HCT116 (cell line): Measurements from ENCODE around the gene B3GNT4. TPM values are rescaled to one million over a fixed set of nuclear protein-coding genes. Genes with fewer than 3 reads are reported as not detected.

Experiments used
- ATAC-seq: fragments of 200-7000 bp; cut with Tn5 transposase; 2 replicates; pipeline ENCODE4 v1.9.1; 2020; ENCODE audit warnings: mild to moderate bottlenecking, moderate library complexity
- BruUV-seq: library from RNA; stranded (reverse); fragments of 400-500 nt; replicated peaks from 2 replicates; lab custom pipeline; 2021; lab: Mats Ljungman, UMichigan
- CTCF ChIA-PET: fragments of 300-600 bp; sonication (Branson Sonifier 250); formaldehyde crosslinking; loops from one replicate; lab custom pipeline; 2021; ENCODE audit warnings: antibody characterized with exemption; lab: Charles Lee
- POLR2A ChIA-PET: fragments of 300-600, 350-600 bp; sonication (Branson Sonifier 250); formaldehyde crosslinking; loops from one replicate; lab custom pipeline; 2021; ENCODE audit warnings: antibody characterized with exemption; lab: Charles Lee
- RAD21 ChIA-PET, 2 experiments: fragments of 300-600 bp; sonication (Branson Sonifier 250); formaldehyde crosslinking; loops; one replicate each; lab custom pipeline; 2023; ENCODE audit warnings: low total read pairs in 2 of 2; ENCODE audit not compliant: uncharacterized antibody in 2 of 2, unreplicated experiment in 2 of 2, low non-redundant PET in 1 of 2; lab: Charles Lee
- DNase-seq: peaks from one replicate; pipeline ENCODE4 v3.0.0-alpha.2; 2010; ENCODE audit warnings: low read depth, low spot score
- H2AFZ ChIP-seq: fragments of 200-600 bp; shearing (Covaris generic), sonication (generic); 2 replicates; pipeline ENCODE4 v1.6.1; 2017; ENCODE audit warnings: low read depth, mixed run types, mixed read lengths, antibody characterized with exemption, low read length; ENCODE audit not compliant: poor library complexity, severe bottlenecking
- H3K27ac ChIP-seq: 2 replicates; pipeline ENCODE4 v1.5.1; 2012; ENCODE audit warnings: low read depth, low read length
- H3K27me3 ChIP-seq: fragments of 200-600 bp; sonication (generic); 2 replicates; pipeline ENCODE4 v1.6.1; 2016; ENCODE audit warnings: mixed run types, low read length, mixed read lengths; ENCODE audit not compliant: insufficient read depth
- H3K36me3 ChIP-seq, 2 experiments: fragments of 200-500 bp in 1 of 2; fragments of 200-600 bp in 1 of 2; sonication (Bioruptor generic) in 1 of 2; sonication (generic) in 1 of 2; 2 replicates each; pipeline versions ENCODE4 v1.5.1 to v1.6.1; 2014 to 2016; ENCODE audit warnings: low read length in 2 of 2, inconsistent platforms in 1 of 2, mixed read lengths in 1 of 2, mixed run types in 1 of 2; ENCODE audit not compliant: insufficient read depth in 2 of 2, control insufficient read depth in 1 of 2
- H3K4me1 ChIP-seq, 2 experiments: fragments of 200-600 bp in 1 of 2; sonication (generic) in 1 of 2; 2 replicates each; pipeline versions ENCODE4 v1.5.1 to v1.6.1; 2012 to 2017; ENCODE audit warnings: low read length in 2 of 2, inconsistent platforms in 1 of 2, mild to moderate bottlenecking in 1 of 2, mixed read lengths in 1 of 2, mixed run types in 1 of 2, moderate library complexity in 1 of 2; ENCODE audit not compliant: insufficient read depth in 2 of 2, control insufficient read depth in 1 of 2
- H3K4me2 ChIP-seq: fragments of 200-600 bp; sonication (generic); 2 replicates; pipeline ENCODE4 v1.6.1; 2017; ENCODE audit warnings: mixed run types, low read length, mixed read lengths
- H3K4me3 ChIP-seq, 2 experiments: fragments of 200-600 bp in 1 of 2; sonication (generic) in 1 of 2; replicated peaks in 1 of 2; 2 replicates each; pipeline ENCODE4 v1.5.1; 2011 to 2016; ENCODE audit warnings: low read length in 2 of 2, control low read depth in 1 of 2, low read depth in 1 of 2, mild to moderate bottlenecking in 1 of 2, mixed read lengths in 1 of 2, mixed run types in 1 of 2
- H3K79me2 ChIP-seq: fragments of 200-600 bp; sonication (generic); 2 replicates; pipeline ENCODE4 v1.6.1; 2017; ENCODE audit warnings: mild to moderate bottlenecking, mixed run types, low read length, moderate library complexity, mixed read lengths; ENCODE audit not compliant: insufficient read depth
- H3K9ac ChIP-seq: fragments of 200-600 bp; sonication (generic); 2 replicates; pipeline ENCODE4 v1.6.1; 2016; ENCODE audit warnings: low read length, mixed read lengths
- H3K9me2 ChIP-seq: fragments of 200-600 bp; sonication (generic), shearing (Covaris generic); 2 replicates; pipeline ENCODE4 v1.6.1; 2017; ENCODE audit warnings: mixed run types, mild to moderate bottlenecking, moderate library complexity; ENCODE audit not compliant: insufficient read depth
- H3K9me3 ChIP-seq, 2 experiments: fragments of 200-500 bp in 1 of 2; fragments of 200-600 bp in 1 of 2; sonication (Bioruptor generic) in 1 of 2; sonication (generic) in 1 of 2; 2 replicates each; pipeline ENCODE4 v1.6.1; 2014 to 2017; ENCODE audit warnings: low read length in 2 of 2, mixed read lengths in 2 of 2, inconsistent platforms in 1 of 2, low read depth in 1 of 2, mild to moderate bottlenecking in 1 of 2, mixed run types in 1 of 2, moderate library complexity in 1 of 2; ENCODE audit not compliant: control insufficient read depth in 1 of 2, insufficient read depth in 1 of 2
- H4K20me1 ChIP-seq: fragments of 200-600 bp; sonication (generic), shearing (Covaris generic); 2 replicates; pipeline ENCODE4 v1.6.1; 2017; ENCODE audit warnings: mixed run types, mild to moderate bottlenecking, moderate library complexity; ENCODE audit not compliant: insufficient read depth
- CEBPB ChIP-seq: IDR thresholded peaks from 2 replicates; pipeline ENCODE4 v1.6.1; 2012; ENCODE audit warnings: low read depth
- ELF1 ChIP-seq: IDR thresholded peaks from 2 replicates; pipeline ENCODE4 v1.6.1; 2012; ENCODE audit warnings: low read depth, borderline replicate concordance
- EZH2phosphoT487 ChIP-seq: fragments of 200-600 bp; IDR thresholded peaks from 2 replicates; pipeline ENCODE4 v1.6.1; 2018; ENCODE audit warnings: antibody characterized with exemption, borderline replicate concordance
- POLR2AphosphoS5 ChIP-seq: IDR thresholded peaks from 2 replicates; pipeline ENCODE4 v1.6.1; 2011; ENCODE audit warnings: mild to moderate bottlenecking, low read depth, low read length, moderate library complexity
- RAD21 ChIP-seq: IDR thresholded peaks from 2 replicates; pipeline ENCODE4 v1.6.1; 2012; ENCODE audit warnings: low read depth, mild to moderate bottlenecking
- REST ChIP-seq: IDR thresholded peaks from 2 replicates; pipeline ENCODE4 v1.6.1; 2012; ENCODE audit warnings: low read depth
- SIN3A ChIP-seq: IDR thresholded peaks from 2 replicates; pipeline ENCODE4 v1.6.1; 2012; ENCODE audit warnings: low read depth
- SRF ChIP-seq: IDR thresholded peaks from 2 replicates; pipeline ENCODE4 v1.6.1; 2012; ENCODE audit warnings: low read depth
- ZNF274 ChIP-seq: fragments of 200-500 bp; sonication (Bioruptor generic); IDR thresholded peaks from 2 replicates; pipeline ENCODE4 v1.6.1; 2014; ENCODE audit warnings: mild to moderate bottlenecking, low read depth, low read length, inconsistent platforms
- intact Hi-C: fragments of 100-400 bp; cut with micrococcal nuclease; formaldehyde crosslinking; loops from 2 replicates; pipeline ENCODE4 v1.10.0; 2022
- total RNA-seq: library from RNA; stranded (reverse); gene quantifications from one replicate; pipeline ENCODE4 v1.2.1, GENCODE V29; 2021; ENCODE audit not compliant: unreplicated experiment
- TF ChIP-seq, protein P1 (sequence below), 3 experiments: fragments of 200-600 bp in 1 of 3; sonication (generic) in 1 of 3; IDR thresholded peaks in 2 of 3; conservative IDR thresholded peaks in 1 of 3; 2 replicates each; pipeline ENCODE4 v1.5.1; 2012 to 2017; ENCODE audit warnings: low read depth in 2 of 3, low read length in 2 of 3, antibody characterized with exemption in 1 of 3, borderline replicate concordance in 1 of 3, control low read depth in 1 of 3, mild to moderate bottlenecking in 1 of 3, mixed read lengths in 1 of 3, mixed run types in 1 of 3, moderate library complexity in 1 of 3; ENCODE audit not compliant: insufficient read depth in 1 of 3

B3GNT4 gene
- total RNA-seq, 1 experiment from 2014 or later: 7.1 TPM

- POLR2A ChIA-PET: no interaction called here
- no peak overlapping the region for H2AFZ ChIP-seq
- H3K4me2 ChIP-seq: no peak overlapping the region
- DNase-seq (no peak), ATAC-seq (no peak)
- no peaks in the 10 kb centered on the region for H3K27me3 ChIP-seq
- no peaks in the 10 kb centered on the region for H3K36me3 ChIP-seq
- RAD21 ChIA-PET: no interaction called here
- CTCF ChIA-PET: no interaction called here
- BruUV-seq: no TSS peak
- no peaks in the 10 kb centered on the region for H3K79me2 ChIP-seq
- H3K4me3 ChIP-seq: no peak overlapping the region
- no peaks in the 10 kb centered on the region for H3K9me2 ChIP-seq
- intact Hi-C loops: no loop called here
- TF ChIP-seq, protein P1, sequence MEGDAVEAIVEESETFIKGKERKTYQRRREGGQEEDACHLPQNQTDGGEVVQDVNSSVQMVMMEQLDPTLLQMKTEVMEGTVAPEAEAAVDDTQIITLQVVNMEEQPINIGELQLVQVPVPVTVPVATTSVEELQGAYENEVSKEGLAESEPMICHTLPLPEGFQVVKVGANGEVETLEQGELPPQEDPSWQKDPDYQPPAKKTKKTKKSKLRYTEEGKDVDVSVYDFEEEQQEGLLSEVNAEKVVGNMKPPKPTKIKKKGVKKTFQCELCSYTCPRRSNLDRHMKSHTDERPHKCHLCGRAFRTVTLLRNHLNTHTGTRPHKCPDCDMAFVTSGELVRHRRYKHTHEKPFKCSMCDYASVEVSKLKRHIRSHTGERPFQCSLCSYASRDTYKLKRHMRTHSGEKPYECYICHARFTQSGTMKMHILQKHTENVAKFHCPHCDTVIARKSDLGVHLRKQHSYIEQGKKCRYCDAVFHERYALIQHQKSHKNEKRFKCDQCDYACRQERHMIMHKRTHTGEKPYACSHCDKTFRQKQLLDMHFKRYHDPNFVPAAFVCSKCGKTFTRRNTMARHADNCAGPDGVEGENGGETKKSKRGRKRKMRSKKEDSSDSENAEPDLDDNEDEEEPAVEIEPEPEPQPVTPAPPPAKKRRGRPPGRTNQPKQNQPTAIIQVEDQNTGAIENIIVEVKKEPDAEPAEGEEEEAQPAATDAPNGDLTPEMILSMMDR (IDR thresholded peaks at IDR 0.05 in 2 of 3, conservative IDR thresholded peaks at IDR 0.05 in 1 of 3; ENCODE audit: borderline replicate concordance in 1 of 3, insufficient read depth in 1 of 3, low read depth in 2 of 3, low read length in 2 of 3): peak in 2 of 3 experiments; percentile 13 to 33; a peak in 2 of 6 replicates
- no peak for TF ChIP-seq ELF1
- H3K9me3 ChIP-seq: peaks cover 0 to 4% of the 10 kb centered on the region in 2 experiments; a peak in 2 of 4 replicates
- no peak overlapping the region for H3K9ac ChIP-seq
- H3K27ac ChIP-seq: no peak overlapping the region
- no peaks in the 10 kb centered on the region for H4K20me1 ChIP-seq
- peaks cover 2 to 30% of the 10 kb centered on the region in 2 experiments; a peak in 3 of 4 replicates for H3K4me1 ChIP-seq
Observed at GRCh38 chr12:122200541-122201175, 2.9 kb upstream of the B3GNT4 start.

DNA sequence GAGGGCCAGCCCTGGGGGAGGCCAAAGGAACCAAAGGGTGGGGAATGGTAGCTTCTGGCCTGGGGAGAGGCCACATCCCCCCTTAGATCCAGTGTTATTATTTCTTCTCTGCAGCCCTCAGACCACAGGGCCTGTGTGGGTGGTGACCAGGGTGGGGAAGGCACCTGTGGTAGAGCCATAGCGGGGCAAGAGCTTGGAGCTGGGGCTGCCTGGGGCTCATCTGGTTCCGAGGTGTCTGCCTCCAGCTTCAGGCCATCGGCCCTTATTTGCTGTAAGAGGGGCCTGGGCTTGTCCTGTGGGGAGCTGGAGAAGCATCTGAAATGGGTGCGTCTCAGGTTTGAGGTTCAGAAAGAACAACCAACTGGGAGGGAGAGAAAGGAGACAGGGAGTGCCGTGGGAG is 2.1 kb upstream of the B3GNT4 start:
- Histone ChIP-seq H3K79me2 (no peaks in the 10 kb centered on the region; the same call in 1 of the 2 replicates), H3K4me3 (no peak overlapping the region), H3K27ac (no peak overlapping the region), H2AFZ (no peak overlapping the region), H3K36me3 (no peaks in the 10 kb centered on the region), H3K27me3 (no peaks in the 10 kb centered on the region), H3K9me3 (no peaks in the 10 kb centered on the region), H3K4me2 (no peak overlapping the region), H3K9ac (no peak overlapping the region), H3K4me1 (peaks cover 2 to 31% of the 10 kb centered on the region in 2 experiments; a peak in 3 of 4 replicates), H4K20me1 (no peaks in the 10 kb centered on the region), H3K9me2 (no peaks in the 10 kb centered on the region)
- no peak for DNase-seq
- CTCF ChIA-PET: no interaction called here
- ATAC-seq: no peak
- POLR2A ChIA-PET: no interaction called here
- no TSS peak for BruUV-seq
- intact Hi-C loops: no loop called here
- RAD21 ChIA-PET: no interaction called here
- no peak for TF ChIP-seq SIN3A
- TF ChIP-seq, protein P1 (IDR thresholded peaks at IDR 0.05 in 2 of 3, conservative IDR thresholded peaks at IDR 0.05 in 1 of 3; ENCODE audit: borderline replicate concordance in 1 of 3, insufficient read depth in 1 of 3, low read depth in 2 of 3, low read length in 2 of 3): no peak
- TF ChIP-seq CEBPB: no peak
- no peak for TF ChIP-seq POLR2AphosphoS5
- no peak for TF ChIP-seq REST
- no peak for TF ChIP-seq EZH2phosphoT487
- no peak for TF ChIP-seq RAD21
- no peak for TF ChIP-seq SRF
- TF ChIP-seq ZNF274: no peak
